Measurements from ENCODE around the gene USP46. TPM values are rescaled to one million over a fixed set of nuclear protein-coding genes. Genes with fewer than 3 reads are reported as not detected.

USP46 gene
- total RNA-seq, 1 donor from 2014 or later: 12.3 TPM

- H3K27ac ChIP-seq: no peak overlapping the region
- no peak overlapping the region for H3K4me3 ChIP-seq
- DNase-seq: no peak
- intact Hi-C loops (cut with DNase I): no loop called here
- TF ChIP-seq CTCF (IDR thresholded peaks at IDR 0.05): no peak
- no peak for ATAC-seq
- H3K4me1 ChIP-seq: no peaks in the 10 kb centered on the region
- no peaks in the 10 kb centered on the region for H3K9me3 ChIP-seq
- no peaks in the 10 kb centered on the region for H3K36me3 ChIP-seq
- H3K27me3 ChIP-seq (ENCODE audit: low read depth): no peaks in the 10 kb centered on the region
Measured at GRCh38 chr4:52552778-52553177, 106.3 kb downstream of the USP46 start.

GRCh38 chr4:52551487-52551886 is 107.6 kb downstream of the USP46 start:
- H3K27me3 ChIP-seq (ENCODE audit: low read depth): no peaks in the 10 kb centered on the region
- H3K36me3 ChIP-seq: no peaks in the 10 kb centered on the region
- H3K4me1 ChIP-seq: no peaks in the 10 kb centered on the region
- no peak overlapping the region for H3K4me3 ChIP-seq
- intact Hi-C loops (cut with DNase I): no loop called here
- TF ChIP-seq CTCF (IDR thresholded peaks at IDR 0.05): no peak
- DNase-seq (no peak), ATAC-seq (no peak)
- no peak overlapping the region for H3K27ac ChIP-seq
- no peaks in the 10 kb centered on the region for H3K9me3 ChIP-seq

GRCh38 chr4:52550186-52550585 is 108.9 kb downstream of the USP46 start:
- DNase-seq (no peak), ATAC-seq (no peak)
- H3K9me3 ChIP-seq: no peaks in the 10 kb centered on the region
- no peaks in the 10 kb centered on the region for H3K36me3 ChIP-seq
- H3K27me3 ChIP-seq (ENCODE audit: low read depth): no peaks in the 10 kb centered on the region
- no peak overlapping the region for H3K4me3 ChIP-seq
- H3K4me1 ChIP-seq: no peaks in the 10 kb centered on the region
- H3K27ac ChIP-seq: no peak overlapping the region
- intact Hi-C loops (cut with DNase I): no loop called here
- TF ChIP-seq CTCF (IDR thresholded peaks at IDR 0.05): no peak

GRCh38 chr4:52548818-52549570 is 110.1 kb downstream of the USP46 start:
- Histone ChIP-seq H3K9me3 (no peaks in the 10 kb centered on the region), H3K4me1 (no peaks in the 10 kb centered on the region), H3K27me3 (ENCODE audit: low read depth) (no peaks in the 10 kb centered on the region), H3K27ac (no peak overlapping the region), H3K36me3 (no peaks in the 10 kb centered on the region), H3K4me3 (no peak overlapping the region)
- no peak for TF ChIP-seq CTCF (IDR thresholded peaks at IDR 0.05)
- ATAC-seq: no peak
- intact Hi-C loops (cut with DNase I): loop anchor here (5.0 kb wide), 1 partner anchor 433 kb away; no protein-coding TSS in a partner anchor
- DNase-seq: no peak

- no peak overlapping the region for H3K4me3 ChIP-seq
- no peak for ATAC-seq
- H3K27ac ChIP-seq: no peak overlapping the region
- H3K36me3 ChIP-seq: no peaks in the 10 kb centered on the region
- H3K27me3 ChIP-seq (ENCODE audit: low read depth): no peaks in the 10 kb centered on the region
- no peaks in the 10 kb centered on the region for H3K4me1 ChIP-seq
- intact Hi-C loops (cut with DNase I): loop anchor here (5.0 kb wide), 1 partner anchor 436 kb away; no protein-coding TSS in a partner anchor
- H3K9me3 ChIP-seq: no peaks in the 10 kb centered on the region
- no peak for TF ChIP-seq CTCF (IDR thresholded peaks at IDR 0.05)
- DNase-seq: no peak
Measured at GRCh38 chr4:52546449-52546848, 112.7 kb downstream of the USP46 start.
